Activated CD8-positive, alpha-beta memory T cell treated with anti-CD3 and anti-CD28 coated beads for 24 hours (primary cell): ENCODE data around the gene PTPRR.

Experiments
- DNase-seq: peaks from one replicate; pipeline ENCODE4 v3.0.0-alpha.2; 2020

PTPRR gene

GRCh38 chr12:70794131-70794530, 126.4 kb downstream of the PTPRR start:
- no peak for DNase-seq

- DNase-seq: no peak
Observed at GRCh38 chr12:70788774-70789173, 131.8 kb downstream of the PTPRR start.

- no peak for DNase-seq
Observed at GRCh38 chr12:70787612-70788011, 132.9 kb downstream of the PTPRR start.

GRCh38 chr12:70785896-70786295, 134.6 kb downstream of the PTPRR start:
- DNase-seq: no peak

GRCh38 chr12:70784042-70784668, 136.4 kb downstream of the PTPRR start:
- DNase-seq: no peak

GRCh38 chr12:70783455-70783854, 137.1 kb downstream of the PTPRR start:
- DNase-seq: no peak

- no peak for DNase-seq
Observed at GRCh38 chr12:70779250-70779649, 141.3 kb downstream of the PTPRR start.

GRCh38 chr12:70774055-70774454, 146.5 kb downstream of the PTPRR start:
- DNase-seq: no peak

GRCh38 chr12:70772836-70773235, 147.7 kb downstream of the PTPRR start:
- DNase-seq: no peak

- no peak for DNase-seq
Observed at GRCh38 chr12:70771581-70771980, 149.0 kb downstream of the PTPRR start.

- DNase-seq: no peak
Observed at GRCh38 chr12:70763666-70764065, 156.9 kb downstream of the PTPRR start.

GRCh38 chr12:70762000-70762399, 158.5 kb downstream of the PTPRR start:
- no peak for DNase-seq

- no peak for DNase-seq
Observed at GRCh38 chr12:70759161-70759918, 161.2 kb downstream of the PTPRR start.

GRCh38 chr12:70758494-70758845, 162.1 kb downstream of the PTPRR start:
- no peak for DNase-seq

- DNase-seq: no peak
Observed at GRCh38 chr12:70757830-70758493, 162.6 kb downstream of the PTPRR start.

GRCh38 chr12:70756791-70757190, 163.7 kb downstream of the PTPRR start:
- DNase-seq: no peak

GRCh38 chr12:70756118-70756517, 164.4 kb downstream of the PTPRR start:
- no peak for DNase-seq

- no peak for DNase-seq
Observed at GRCh38 chr12:70754330-70754741, 166.2 kb downstream of the PTPRR start.

GRCh38 chr12:70752327-70752726, 168.2 kb downstream of the PTPRR start:
- DNase-seq: no peak

GRCh38 chr12:70749931-70750330, 170.6 kb downstream of the PTPRR start:
- no peak for DNase-seq

- no peak for DNase-seq
Observed at GRCh38 chr12:70748809-70749208, 171.7 kb downstream of the PTPRR start.

GRCh38 chr12:70747445-70748260, 172.9 kb downstream of the PTPRR start:
- DNase-seq: no peak

- DNase-seq: no peak
Observed at GRCh38 chr12:70745048-70745447, 175.5 kb downstream of the PTPRR start.
